Stimulated activated CD4-positive, alpha-beta T cell treated with anti-CD3 and anti-CD28 coated beads, Interleukin-4, amount 100 ng/mL, for 24 hours (primary cell): ENCODE measurements around the gene AAMP.
"Not testable (repeated sequence)": the region's sequence is repeated elsewhere in the genome, so short reads cannot be mapped to it uniquely, and the experiment has no call there.

Experiments used
- DNase-seq: peaks from one replicate; pipeline ENCODE4 v3.0.0-alpha.2; 2020

Gene AAMP

GRCh38 chr2:218273908-218274249 lies 3.9 kb upstream of the AAMP start:
- DNase-seq: no peak

GRCh38 chr2:218273214-218273907 lies 3.4 kb upstream of the AAMP start:
- DNase-seq: not testable (repeated sequence)

- peak; percentile 84 for DNase-seq
Measured at GRCh38 chr2:218272531-218273212, 2.7 kb upstream of the AAMP start.

- DNase-seq: no peak
Measured at GRCh38 chr2:218271865-218272530, 2.1 kb upstream of the AAMP start.

- DNase-seq: no peak
Measured at GRCh38 chr2:218271487-218271797, 1.5 kb upstream of the AAMP start.

- no peak for DNase-seq
Measured at GRCh38 chr2:218270721-218271486, 967 bp upstream of the AAMP start.

GRCh38 chr2:218267259-218267658 lies 2.7 kb downstream of the AAMP start:
- DNase-seq: no peak

- DNase-seq: no peak
Measured at GRCh38 chr2:218266316-218266979, 3.5 kb downstream of the AAMP start.

- no peak for DNase-seq
Measured at GRCh38 chr2:218265626-218266025, 4.3 kb downstream of the AAMP start.

GRCh38 chr2:218264773-218265561 lies 5.0 kb downstream of the AAMP start:
- no peak for DNase-seq

GRCh38 chr2:218263817-218264641 lies 5.9 kb downstream of the AAMP start:
- DNase-seq: no peak

- no peak for DNase-seq
Measured at GRCh38 chr2:218262631-218263586, 7.0 kb downstream of the AAMP start.

- no peak for DNase-seq
Measured at GRCh38 chr2:218262237-218262600, 7.7 kb downstream of the AAMP start.

- no peak for DNase-seq
Measured at GRCh38 chr2:218261423-218262236, 8.3 kb downstream of the AAMP start.

- no peak for DNase-seq
Measured at GRCh38 chr2:218260742-218261422, 9.1 kb downstream of the AAMP start, which contains the start of gene GPBAR1. Gene GPBAR1, plus strand, starts transcription at chr2:218261015. Its CDS starts 1,710 bp downstream, at chr2:218262725.

- no peak for DNase-seq
Measured at GRCh38 chr2:218260166-218260565, 9.8 kb downstream of the AAMP start.

- DNase-seq: no peak
Measured at GRCh38 chr2:218259099-218259961, 10.6 kb downstream of the AAMP start.
